AG10803 (cell line): Measurements from ENCODE around the gene MXI1.

Experiments used
- DNase-seq: peaks from one replicate; pipeline ENCODE4 v3.0.0; 2010; ENCODE audit warnings: low read depth
- H3K4me3 ChIP-seq: 2 replicates; pipeline ENCODE4 v1.5.1; 2011; ENCODE audit warnings: mild to moderate bottlenecking, low read length, control low read depth
- CTCF ChIP-seq: conservative IDR thresholded peaks from 2 replicates; pipeline ENCODE4 v1.5.1; 2011; ENCODE audit warnings: mild to moderate bottlenecking, low read length, control low read depth, inconsistent platforms

Gene MXI1

GRCh38 chr10:110226926-110227641, 19.7 kb downstream of the MXI1 start:
- no peak for TF ChIP-seq CTCF
- no peak for DNase-seq
- peak overlapping the region; percentile 81 for H3K4me3 ChIP-seq

DNA sequence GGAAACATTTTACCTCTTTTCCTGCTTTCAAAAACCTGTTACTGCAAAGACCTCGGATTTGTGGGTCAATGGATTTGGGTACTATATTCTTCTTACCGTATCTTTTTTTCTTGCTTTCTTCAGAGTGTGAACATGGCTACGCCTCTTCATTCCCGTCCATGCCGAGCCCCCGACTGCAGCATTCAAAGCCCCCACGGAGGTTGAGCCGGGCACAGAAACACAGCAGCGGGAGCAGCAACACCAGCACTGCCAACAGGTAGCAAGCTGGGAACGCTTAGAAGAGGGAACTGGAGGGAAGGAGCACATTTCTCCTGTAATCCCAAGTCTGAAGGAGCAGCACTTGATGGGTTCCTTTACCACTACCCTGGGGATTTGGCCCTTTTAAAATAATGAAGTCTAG, 20.7 kb downstream of the MXI1 start:
- TF ChIP-seq CTCF: no peak
- no peak for DNase-seq
- no peak overlapping the region for H3K4me3 ChIP-seq

- TF ChIP-seq CTCF: no peak
- no peak overlapping the region for H3K4me3 ChIP-seq
- DNase-seq: no peak
Measured at GRCh38 chr10:110229155-110229554, 21.8 kb downstream of the MXI1 start.

DNA sequence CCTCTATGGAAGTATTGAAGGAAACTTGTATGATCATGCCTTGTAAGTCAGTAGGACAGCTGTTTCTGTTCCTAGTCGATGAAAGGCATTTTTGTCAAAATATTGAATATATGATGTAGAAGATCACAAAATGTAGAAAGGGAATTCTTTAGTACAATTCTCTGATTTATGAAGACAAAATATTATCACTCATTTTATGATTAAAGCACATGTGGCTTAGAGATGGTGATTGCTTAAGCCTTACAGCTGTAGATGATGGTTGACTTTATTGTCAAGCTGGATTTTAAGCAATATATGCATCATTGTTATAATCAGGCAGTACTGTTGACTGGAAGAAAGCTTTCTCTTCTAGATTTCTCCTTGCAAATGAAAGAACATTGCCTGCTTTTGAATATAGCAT, 26.4 kb downstream of the MXI1 start:
- DNase-seq: no peak
- no peak overlapping the region for H3K4me3 ChIP-seq

GRCh38 chr10:110237894-110238480, 30.6 kb downstream of the MXI1 start:
- no peak overlapping the region for H3K4me3 ChIP-seq
- TF ChIP-seq CTCF: no peak
- no peak for DNase-seq

More for the DNA sequence above, 26.4 kb downstream of the MXI1 start:
- no peak for TF ChIP-seq CTCF

DNA sequence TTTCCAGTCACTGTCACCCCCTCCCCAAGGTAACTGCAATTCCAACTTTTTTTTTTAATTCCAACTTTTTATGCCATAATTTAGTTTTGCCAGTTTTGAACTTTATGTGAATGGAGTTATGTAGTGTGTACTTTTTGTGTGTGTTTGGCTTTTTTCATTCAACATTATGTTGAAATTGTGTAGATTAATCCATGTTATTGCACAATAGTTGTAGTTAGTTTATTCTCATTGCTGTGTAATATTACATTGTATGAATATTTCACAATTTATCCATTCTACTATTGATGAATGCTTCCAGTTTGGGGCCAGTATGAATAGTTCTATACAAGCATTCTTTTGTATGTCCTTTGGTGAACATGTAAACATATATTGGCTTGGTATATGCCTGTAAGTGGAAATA, 32.5 kb downstream of the MXI1 start:
- no peak overlapping the region for H3K4me3 ChIP-seq
- DNase-seq: no peak
- no peak for TF ChIP-seq CTCF

GRCh38 chr10:110241407-110241806, 34.0 kb downstream of the MXI1 start:
- no peak for DNase-seq
- no peak overlapping the region for H3K4me3 ChIP-seq
- no peak for TF ChIP-seq CTCF
